ENCODE results near the gene FLAD1. TPM values are rescaled to one million over a fixed set of nuclear protein-coding genes. Genes with fewer than 3 reads are reported as not detected.
A peak's percentile ranks its signal among the peaks of the same experiment; 100 is the strongest.

FLAD1 gene
- total RNA-seq, 1 experiment from 2014 or later: 72.8 TPM

DNA sequence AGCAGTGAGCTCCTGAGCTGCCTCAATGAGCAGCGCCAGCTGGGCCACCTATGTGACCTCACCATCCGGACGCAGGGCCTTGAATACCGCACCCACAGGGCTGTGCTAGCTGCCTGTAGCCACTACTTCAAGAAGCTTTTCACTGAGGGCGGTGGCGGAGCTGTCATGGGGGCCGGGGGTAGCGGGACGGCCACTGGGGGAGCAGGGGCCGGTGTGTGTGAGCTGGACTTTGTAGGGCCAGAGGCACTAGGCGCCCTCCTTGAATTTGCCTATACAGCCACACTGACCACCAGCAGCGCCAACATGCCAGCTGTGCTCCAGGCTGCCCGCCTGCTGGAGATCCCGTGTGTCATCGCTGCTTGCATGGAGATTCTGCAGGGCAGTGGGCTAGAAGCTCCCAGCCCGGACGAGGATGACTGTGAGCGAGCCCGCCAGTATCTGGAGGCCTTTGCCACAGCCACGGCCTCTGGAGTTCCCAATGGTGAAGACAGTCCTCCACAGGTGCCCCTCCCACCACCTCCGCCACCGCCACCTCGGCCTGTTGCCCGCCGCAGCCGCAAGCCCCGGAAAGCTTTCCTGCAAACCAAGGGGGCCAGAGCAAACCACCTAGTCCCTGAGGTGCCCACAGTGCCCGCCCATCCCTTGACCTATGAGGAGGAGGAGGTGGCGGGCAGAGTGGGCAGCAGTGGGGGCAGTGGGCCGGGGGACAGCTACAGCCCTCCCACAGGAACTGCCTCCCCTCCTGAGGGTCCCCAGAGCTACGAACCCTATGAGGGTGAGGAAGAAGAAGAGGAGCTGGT is 31.8 kb downstream of the FLAD1 start:
- ATAC-seq (no peak), DNase-seq (ENCODE audit: low read depth, low spot score) (no peak)
- Histone ChIP-seq H3K36me3 (ENCODE audit: control insufficient read depth, insufficient read depth, low read length) (0 out of 2 replicates have a peak, but pooled peaks cover 7% of the 10 kb centered on the region), H3K4me1 (ENCODE audit: control insufficient read depth, insufficient read depth, low read length) (peaks cover 36% of the 10 kb centered on the region), H3K27me3 (ENCODE audit: control insufficient read depth, insufficient read depth, low read length) (no peaks in the 10 kb centered on the region), H3K9me3 (ENCODE audit: control insufficient read depth, insufficient read depth, low read depth, low read length) (no peaks in the 10 kb centered on the region), H3K4me3 (ENCODE audit: low read depth in 2 of 2, low read length in 2 of 2) (no peak overlapping the region), H3K27ac (ENCODE audit: low read length) (no peak overlapping the region)
- BruUV-seq (replicated peaks): no TSS peak
- CTCF ChIA-PET: interaction anchor here (0.9 kb wide), 1 partner anchor 19 kb away, joined by 3 read pairs; no protein-coding TSS in a partner anchor
- intact Hi-C loops (cut with micrococcal nuclease; ENCODE audit: unreplicated experiment): no loop called here
- TF ChIP-seq, protein P1, sequence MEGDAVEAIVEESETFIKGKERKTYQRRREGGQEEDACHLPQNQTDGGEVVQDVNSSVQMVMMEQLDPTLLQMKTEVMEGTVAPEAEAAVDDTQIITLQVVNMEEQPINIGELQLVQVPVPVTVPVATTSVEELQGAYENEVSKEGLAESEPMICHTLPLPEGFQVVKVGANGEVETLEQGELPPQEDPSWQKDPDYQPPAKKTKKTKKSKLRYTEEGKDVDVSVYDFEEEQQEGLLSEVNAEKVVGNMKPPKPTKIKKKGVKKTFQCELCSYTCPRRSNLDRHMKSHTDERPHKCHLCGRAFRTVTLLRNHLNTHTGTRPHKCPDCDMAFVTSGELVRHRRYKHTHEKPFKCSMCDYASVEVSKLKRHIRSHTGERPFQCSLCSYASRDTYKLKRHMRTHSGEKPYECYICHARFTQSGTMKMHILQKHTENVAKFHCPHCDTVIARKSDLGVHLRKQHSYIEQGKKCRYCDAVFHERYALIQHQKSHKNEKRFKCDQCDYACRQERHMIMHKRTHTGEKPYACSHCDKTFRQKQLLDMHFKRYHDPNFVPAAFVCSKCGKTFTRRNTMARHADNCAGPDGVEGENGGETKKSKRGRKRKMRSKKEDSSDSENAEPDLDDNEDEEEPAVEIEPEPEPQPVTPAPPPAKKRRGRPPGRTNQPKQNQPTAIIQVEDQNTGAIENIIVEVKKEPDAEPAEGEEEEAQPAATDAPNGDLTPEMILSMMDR (IDR thresholded peaks at IDR 0.05): no peak
- TF ChIP-seq POLR2AphosphoS5 (IDR thresholded peaks at IDR 0.05; ENCODE audit: low read depth, low read length) (no peak), TCF7L2 (IDR thresholded peaks at IDR 0.05; ENCODE audit: low read depth, low read length) (no peak), SIN3A (IDR thresholded peaks at IDR 0.05; ENCODE audit: borderline replicate concordance, insufficient read depth, low read depth, low read length) (no peak)
- TF ChIP-seq, protein P2, sequence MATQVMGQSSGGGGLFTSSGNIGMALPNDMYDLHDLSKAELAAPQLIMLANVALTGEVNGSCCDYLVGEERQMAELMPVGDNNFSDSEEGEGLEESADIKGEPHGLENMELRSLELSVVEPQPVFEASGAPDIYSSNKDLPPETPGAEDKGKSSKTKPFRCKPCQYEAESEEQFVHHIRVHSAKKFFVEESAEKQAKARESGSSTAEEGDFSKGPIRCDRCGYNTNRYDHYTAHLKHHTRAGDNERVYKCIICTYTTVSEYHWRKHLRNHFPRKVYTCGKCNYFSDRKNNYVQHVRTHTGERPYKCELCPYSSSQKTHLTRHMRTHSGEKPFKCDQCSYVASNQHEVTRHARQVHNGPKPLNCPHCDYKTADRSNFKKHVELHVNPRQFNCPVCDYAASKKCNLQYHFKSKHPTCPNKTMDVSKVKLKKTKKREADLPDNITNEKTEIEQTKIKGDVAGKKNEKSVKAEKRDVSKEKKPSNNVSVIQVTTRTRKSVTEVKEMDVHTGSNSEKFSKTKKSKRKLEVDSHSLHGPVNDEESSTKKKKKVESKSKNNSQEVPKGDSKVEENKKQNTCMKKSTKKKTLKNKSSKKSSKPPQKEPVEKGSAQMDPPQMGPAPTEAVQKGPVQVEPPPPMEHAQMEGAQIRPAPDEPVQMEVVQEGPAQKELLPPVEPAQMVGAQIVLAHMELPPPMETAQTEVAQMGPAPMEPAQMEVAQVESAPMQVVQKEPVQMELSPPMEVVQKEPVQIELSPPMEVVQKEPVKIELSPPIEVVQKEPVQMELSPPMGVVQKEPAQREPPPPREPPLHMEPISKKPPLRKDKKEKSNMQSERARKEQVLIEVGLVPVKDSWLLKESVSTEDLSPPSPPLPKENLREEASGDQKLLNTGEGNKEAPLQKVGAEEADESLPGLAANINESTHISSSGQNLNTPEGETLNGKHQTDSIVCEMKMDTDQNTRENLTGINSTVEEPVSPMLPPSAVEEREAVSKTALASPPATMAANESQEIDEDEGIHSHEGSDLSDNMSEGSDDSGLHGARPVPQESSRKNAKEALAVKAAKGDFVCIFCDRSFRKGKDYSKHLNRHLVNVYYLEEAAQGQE (IDR thresholded peaks at IDR 0.05; ENCODE audit: insufficient read depth in 1 of 2, low read depth in 2 of 2, low read length in 1 of 2): no peak
- in situ Hi-C loops (cut with HindIII; ENCODE audit: low pct_unique_long_range_greater_than_20kb, low sequenced_read_pairs): no loop called here
- POLR2A ChIA-PET: interaction anchor here (0.5 to 1.2 kb wide), 2 partner anchors 30 to 44 kb away, joined by 3 to 8 read pairs; partner anchors contain the start of gene SHC1

DNA sequence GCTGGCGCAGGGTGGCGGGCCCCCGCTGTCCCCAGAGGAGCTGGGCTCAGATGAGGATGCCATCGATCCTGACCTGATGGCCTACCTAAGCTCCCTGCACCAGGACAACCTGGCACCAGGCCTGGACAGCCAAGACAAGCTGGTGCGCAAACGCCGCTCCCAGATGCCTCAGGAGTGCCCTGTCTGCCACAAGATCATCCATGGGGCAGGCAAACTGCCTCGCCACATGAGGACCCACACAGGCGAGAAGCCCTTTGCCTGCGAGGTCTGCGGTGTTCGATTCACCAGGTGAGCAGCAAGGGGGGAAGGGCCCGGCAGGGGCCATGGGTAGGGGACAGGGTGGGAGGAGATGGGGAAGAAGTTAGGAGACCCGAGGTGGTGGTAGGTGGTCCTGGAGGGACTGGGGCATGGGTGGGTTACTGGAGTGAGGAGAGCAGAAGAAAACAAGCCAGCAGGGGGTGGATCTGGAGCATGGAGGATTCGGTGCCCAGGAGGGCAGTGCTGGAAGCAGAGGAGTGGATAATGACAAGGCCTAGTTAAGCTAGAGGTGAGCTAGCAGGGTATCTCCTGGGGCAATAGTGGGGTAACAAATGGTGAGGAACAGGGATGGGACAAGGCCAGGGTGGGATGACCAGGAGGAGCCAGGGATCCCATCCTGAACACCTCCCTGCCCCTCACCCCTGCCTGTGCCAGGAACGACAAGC is 32.5 kb downstream of the FLAD1 start:
- Histone ChIP-seq H3K36me3 (ENCODE audit: control insufficient read depth, insufficient read depth, low read length) (0 out of 2 replicates have a peak, but pooled peaks cover 7% of the 10 kb centered on the region), H3K9me3 (ENCODE audit: control insufficient read depth, insufficient read depth, low read depth, low read length) (no peaks in the 10 kb centered on the region), H3K27ac (ENCODE audit: low read length) (no peak overlapping the region), H3K4me3 (ENCODE audit: low read depth in 2 of 2, low read length in 2 of 2) (no peak overlapping the region), H3K4me1 (ENCODE audit: control insufficient read depth, insufficient read depth, low read length) (peaks cover 36% of the 10 kb centered on the region), H3K27me3 (ENCODE audit: control insufficient read depth, insufficient read depth, low read length) (no peaks in the 10 kb centered on the region)
- DNase-seq (ENCODE audit: low read depth, low spot score) (no peak), ATAC-seq (no peak)
- POLR2A ChIA-PET: interaction anchor here (0.5 to 1.2 kb wide), 2 partner anchors 31 to 45 kb away, joined by 3 to 8 read pairs; partner anchors contain the start of gene SHC1
- BruUV-seq (replicated peaks): TSS peak; percentile 58
- in situ Hi-C loops (cut with HindIII; ENCODE audit: low pct_unique_long_range_greater_than_20kb, low sequenced_read_pairs): no loop called here
- CTCF ChIA-PET: interaction anchor here (1.2 kb wide), 1 partner anchor 46 kb away, joined by 3 read pairs; no protein-coding TSS in a partner anchor
- TF ChIP-seq, protein P2 (IDR thresholded peaks at IDR 0.05; ENCODE audit: insufficient read depth in 1 of 2, low read depth in 2 of 2, low read length in 1 of 2): no peak
- TF ChIP-seq SIN3A (IDR thresholded peaks at IDR 0.05; ENCODE audit: borderline replicate concordance, insufficient read depth, low read depth, low read length) (no peak), TCF7L2 (IDR thresholded peaks at IDR 0.05; ENCODE audit: low read depth, low read length) (no peak), POLR2AphosphoS5 (IDR thresholded peaks at IDR 0.05; ENCODE audit: low read depth, low read length) (no peak)
- TF ChIP-seq, protein P1 (IDR thresholded peaks at IDR 0.05): no peak
- intact Hi-C loops (cut with micrococcal nuclease; ENCODE audit: unreplicated experiment): no loop called here

Data from Panc1 (cell line).